GM13977 (cell line): ENCODE measurements around the gene CHAMP1.
"Not testable (repeated sequence)": the region's sequence is repeated elsewhere in the genome, so short reads cannot be mapped to it uniquely, and the experiment has no call there.

Experiments
- DNase-seq: peaks from one replicate; pipeline ENCODE4 v3.0.0; 2012; ENCODE audit warnings: low spot score
- CTCF ChIP-seq: IDR thresholded peaks from 2 replicates; pipeline ENCODE4 v1.5.1; 2012; ENCODE audit warnings: mild to moderate bottlenecking, control low read depth; ENCODE audit not compliant: insufficient read depth; ENCODE audit errors: extremely low read depth, missing control alignments
- in situ Hi-C: fragments of 300-500 bp; cut with MboI; formaldehyde crosslinking; loops from one replicate; pipeline ENCODE4 v1.12.0; 2022; ENCODE audit warnings: low sequenced_read_pairs, low pct_unique_long_range_greater_than_20kb, mixed read lengths, inconsistent platforms; ENCODE audit not compliant: unreplicated experiment

The CHAMP1 gene

GRCh38 chr13:114352763-114353162, 38.5 kb downstream of the CHAMP1 start:
- DNase-seq, in situ Hi-C loops: not testable (repeated sequence)
- peak; percentile 43 for TF ChIP-seq CTCF

GRCh38 chr13:114353382-114353781, 39.1 kb downstream of the CHAMP1 start:
- DNase-seq, in situ Hi-C loops: not testable (repeated sequence)
